Nephron (organoid): ENCODE data around the gene FAM89B.

Experiments
- H3K27ac Mint-ChIP-seq, 3 experiments: 2 replicates each; pipeline ENCODE4 v1.8.0; 2020; ENCODE audit warnings: mixed read lengths in 3 of 3, mild to moderate bottlenecking in 2 of 3, moderate library complexity in 1 of 3
- H3K27me3 Mint-ChIP-seq: 2 replicates; pipeline ENCODE4 v1.8.0; 2021; ENCODE audit warnings: low read depth, mild to moderate bottlenecking, moderate library complexity, mixed read lengths
- H3K36me3 Mint-ChIP-seq: 2 replicates; pipeline ENCODE4 v1.8.0; 2020; ENCODE audit warnings: low read depth, mixed read lengths
- H3K4me1 Mint-ChIP-seq: 2 replicates; pipeline ENCODE4 v1.8.0; 2020; ENCODE audit warnings: mixed read lengths
- H3K4me3 Mint-ChIP-seq, 3 experiments: 2 replicates each; pipeline ENCODE4 v1.8.0; 2020; ENCODE audit warnings: mild to moderate bottlenecking in 3 of 3, mixed read lengths in 3 of 3, moderate library complexity in 2 of 3
- H3K9me3 Mint-ChIP-seq: 2 replicates; pipeline ENCODE4 v1.8.0; 2020; ENCODE audit warnings: mixed read lengths
- TF ChIP-seq, protein P1 (sequence below), 3 experiments: fragments of 200-600 bp; sonication (generic); IDR thresholded peaks; one replicate each; pipeline ENCODE4 v1.5.0; 2021; ENCODE audit warnings: antibody characterized with exemption in 3 of 3; ENCODE audit not compliant: unreplicated experiment in 3 of 3

Gene FAM89B

DNA sequence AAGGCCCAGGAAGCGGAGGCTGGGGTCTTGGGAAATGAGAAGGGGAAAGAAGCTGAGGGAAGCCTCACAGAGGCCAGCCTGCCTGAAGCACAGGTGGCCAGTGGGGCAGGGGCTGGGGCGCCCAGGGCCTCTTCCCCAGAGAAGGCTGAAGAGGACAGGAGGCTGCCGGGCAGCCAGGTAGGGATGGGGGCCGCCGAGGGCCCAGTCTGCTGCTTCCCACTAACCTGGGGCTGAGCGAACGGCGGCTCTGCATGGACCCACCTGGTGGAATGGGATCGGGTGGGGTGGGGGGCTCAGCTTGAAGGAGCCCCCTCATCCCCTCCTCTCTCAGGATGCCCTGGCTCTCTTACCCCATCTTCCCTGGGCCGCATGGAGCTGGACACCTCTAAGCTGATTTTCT, 11.3 kb downstream of the FAM89B start:
- H3K36me3 Mint-ChIP-seq: no peaks in the 10 kb centered on the region
- H3K9me3 Mint-ChIP-seq: no peaks in the 10 kb centered on the region
- TF ChIP-seq, protein P1, sequence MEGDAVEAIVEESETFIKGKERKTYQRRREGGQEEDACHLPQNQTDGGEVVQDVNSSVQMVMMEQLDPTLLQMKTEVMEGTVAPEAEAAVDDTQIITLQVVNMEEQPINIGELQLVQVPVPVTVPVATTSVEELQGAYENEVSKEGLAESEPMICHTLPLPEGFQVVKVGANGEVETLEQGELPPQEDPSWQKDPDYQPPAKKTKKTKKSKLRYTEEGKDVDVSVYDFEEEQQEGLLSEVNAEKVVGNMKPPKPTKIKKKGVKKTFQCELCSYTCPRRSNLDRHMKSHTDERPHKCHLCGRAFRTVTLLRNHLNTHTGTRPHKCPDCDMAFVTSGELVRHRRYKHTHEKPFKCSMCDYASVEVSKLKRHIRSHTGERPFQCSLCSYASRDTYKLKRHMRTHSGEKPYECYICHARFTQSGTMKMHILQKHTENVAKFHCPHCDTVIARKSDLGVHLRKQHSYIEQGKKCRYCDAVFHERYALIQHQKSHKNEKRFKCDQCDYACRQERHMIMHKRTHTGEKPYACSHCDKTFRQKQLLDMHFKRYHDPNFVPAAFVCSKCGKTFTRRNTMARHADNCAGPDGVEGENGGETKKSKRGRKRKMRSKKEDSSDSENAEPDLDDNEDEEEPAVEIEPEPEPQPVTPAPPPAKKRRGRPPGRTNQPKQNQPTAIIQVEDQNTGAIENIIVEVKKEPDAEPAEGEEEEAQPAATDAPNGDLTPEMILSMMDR (IDR thresholded peaks at IDR 0.05; ENCODE audit: unreplicated experiment in 3 of 3): no peak
- no peak overlapping the region for H3K4me3 Mint-ChIP-seq
- peaks cover 23% of the 10 kb centered on the region for H3K4me1 Mint-ChIP-seq
- peak overlapping the region in 1 of 3 experiments; percentile 26 for H3K27ac Mint-ChIP-seq
- peaks cover 15% of the 10 kb centered on the region for H3K27me3 Mint-ChIP-seq

- H3K4me1 Mint-ChIP-seq: peaks cover 20% of the 10 kb centered on the region
- TF ChIP-seq, protein P1 (IDR thresholded peaks at IDR 0.05; ENCODE audit: unreplicated experiment in 3 of 3): no peak
- no peaks in the 10 kb centered on the region for H3K9me3 Mint-ChIP-seq
- no peak overlapping the region for H3K27ac Mint-ChIP-seq
- no peaks in the 10 kb centered on the region for H3K36me3 Mint-ChIP-seq
- peaks cover 15% of the 10 kb centered on the region for H3K27me3 Mint-ChIP-seq
- no peak overlapping the region for H3K4me3 Mint-ChIP-seq
These were observed 11.8 kb downstream of the FAM89B start for GRCh38 chr11:65584106-65584505.

- H3K27ac Mint-ChIP-seq: no peak overlapping the region
- peaks cover 20% of the 10 kb centered on the region for H3K4me1 Mint-ChIP-seq
- peaks cover 15% of the 10 kb centered on the region for H3K27me3 Mint-ChIP-seq
- no peaks in the 10 kb centered on the region for H3K9me3 Mint-ChIP-seq
- no peaks in the 10 kb centered on the region for H3K36me3 Mint-ChIP-seq
- H3K4me3 Mint-ChIP-seq: no peak overlapping the region
- TF ChIP-seq, protein P1 (IDR thresholded peaks at IDR 0.05; ENCODE audit: unreplicated experiment in 3 of 3): no peak
These were observed 12.4 kb downstream of the FAM89B start for GRCh38 chr11:65584723-65585171.

DNA sequence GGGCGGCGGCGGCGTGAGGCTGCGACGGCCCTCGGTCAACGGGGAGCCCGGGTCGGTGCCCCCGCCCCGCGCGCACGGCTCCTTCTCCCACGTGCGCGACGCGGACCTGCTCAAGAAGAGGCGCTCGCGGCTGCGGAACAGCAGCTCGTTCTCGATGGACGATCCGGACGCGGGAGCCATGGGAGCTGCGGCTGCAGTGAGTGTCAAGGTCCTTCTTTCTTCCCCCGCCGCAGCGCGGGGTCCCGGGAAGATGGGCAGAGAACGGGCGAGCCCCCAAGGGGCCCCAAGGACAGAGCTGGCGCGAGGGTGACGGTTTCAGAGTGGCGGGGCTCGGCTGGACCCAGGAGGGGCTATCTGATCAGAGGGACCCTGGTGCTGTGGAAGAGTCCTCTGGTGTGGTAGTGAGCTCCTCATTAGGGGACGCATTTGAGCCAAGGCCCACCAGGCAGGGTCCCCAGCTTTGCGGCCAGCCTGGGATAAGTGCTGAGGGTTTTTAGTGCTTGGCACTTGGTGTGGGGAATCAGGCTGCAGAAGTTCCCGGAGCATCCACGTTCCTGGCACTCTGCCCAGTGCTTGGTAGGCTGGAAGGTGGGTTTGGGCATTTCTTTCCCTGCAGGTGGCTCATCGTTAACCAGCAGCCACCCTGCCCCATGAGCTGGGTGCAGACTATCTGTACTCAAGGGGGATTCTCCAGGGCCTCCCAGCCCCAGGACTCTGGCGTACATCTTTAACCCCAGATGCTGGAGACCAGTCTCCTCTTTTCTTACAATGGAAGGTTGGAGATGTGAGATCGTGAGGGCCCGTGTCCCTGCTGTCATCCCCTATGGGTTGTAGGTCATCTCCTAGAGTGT, 13.3 kb downstream of the FAM89B start:
- Mint-ChIP-seq H3K9me3 (no peaks in the 10 kb centered on the region), H3K4me1 (peaks cover 25% of the 10 kb centered on the region), H3K4me3 (no peak overlapping the region), H3K27ac (no peak overlapping the region), H3K36me3 (peaks cover 3% of the 10 kb centered on the region), H3K27me3 (peaks cover 18% of the 10 kb centered on the region)
- TF ChIP-seq, protein P1 (IDR thresholded peaks at IDR 0.05; ENCODE audit: unreplicated experiment in 3 of 3): no peak

DNA sequence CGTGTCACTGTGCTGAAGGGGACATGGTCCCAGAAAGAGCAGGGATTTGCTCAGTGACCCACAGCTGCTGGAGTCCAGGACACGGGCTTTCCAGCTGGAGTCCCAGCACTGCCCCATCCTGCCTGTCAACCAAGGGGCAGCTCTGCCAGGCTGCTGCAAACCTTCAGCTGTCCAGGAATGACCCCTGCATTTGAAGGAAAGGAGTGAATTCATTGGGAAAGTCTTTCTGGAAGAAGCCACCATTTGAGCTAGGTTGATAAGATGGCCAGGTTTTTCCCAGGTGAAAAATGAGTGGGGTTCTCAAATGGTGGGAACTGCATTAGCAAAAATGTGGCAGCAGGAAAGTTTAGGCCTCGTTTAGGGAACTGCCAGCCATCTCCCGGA, 13.9 kb downstream of the FAM89B start:
- no peak overlapping the region for H3K4me3 Mint-ChIP-seq
- H3K4me1 Mint-ChIP-seq: peaks cover 27% of the 10 kb centered on the region
- TF ChIP-seq, protein P1 (IDR thresholded peaks at IDR 0.05; ENCODE audit: unreplicated experiment in 3 of 3): no peak
- peaks cover 21% of the 10 kb centered on the region for H3K27me3 Mint-ChIP-seq
- peaks cover 4% of the 10 kb centered on the region for H3K36me3 Mint-ChIP-seq
- no peaks in the 10 kb centered on the region for H3K9me3 Mint-ChIP-seq
- H3K27ac Mint-ChIP-seq: no peak overlapping the region

- Mint-ChIP-seq H3K9me3 (no peaks in the 10 kb centered on the region), H3K4me1 (peaks cover 27% of the 10 kb centered on the region), H3K27me3 (peaks cover 24% of the 10 kb centered on the region), H3K4me3 (no peak overlapping the region), H3K36me3 (peaks cover 4% of the 10 kb centered on the region), H3K27ac (no peak overlapping the region)
- TF ChIP-seq, protein P1 (IDR thresholded peaks at IDR 0.05; ENCODE audit: unreplicated experiment in 3 of 3): no peak
These were observed 14.3 kb downstream of the FAM89B start for GRCh38 chr11:65586676-65587075.
